Measurements from ENCODE around the gene PPP2R2D.

The PPP2R2D gene

DNA sequence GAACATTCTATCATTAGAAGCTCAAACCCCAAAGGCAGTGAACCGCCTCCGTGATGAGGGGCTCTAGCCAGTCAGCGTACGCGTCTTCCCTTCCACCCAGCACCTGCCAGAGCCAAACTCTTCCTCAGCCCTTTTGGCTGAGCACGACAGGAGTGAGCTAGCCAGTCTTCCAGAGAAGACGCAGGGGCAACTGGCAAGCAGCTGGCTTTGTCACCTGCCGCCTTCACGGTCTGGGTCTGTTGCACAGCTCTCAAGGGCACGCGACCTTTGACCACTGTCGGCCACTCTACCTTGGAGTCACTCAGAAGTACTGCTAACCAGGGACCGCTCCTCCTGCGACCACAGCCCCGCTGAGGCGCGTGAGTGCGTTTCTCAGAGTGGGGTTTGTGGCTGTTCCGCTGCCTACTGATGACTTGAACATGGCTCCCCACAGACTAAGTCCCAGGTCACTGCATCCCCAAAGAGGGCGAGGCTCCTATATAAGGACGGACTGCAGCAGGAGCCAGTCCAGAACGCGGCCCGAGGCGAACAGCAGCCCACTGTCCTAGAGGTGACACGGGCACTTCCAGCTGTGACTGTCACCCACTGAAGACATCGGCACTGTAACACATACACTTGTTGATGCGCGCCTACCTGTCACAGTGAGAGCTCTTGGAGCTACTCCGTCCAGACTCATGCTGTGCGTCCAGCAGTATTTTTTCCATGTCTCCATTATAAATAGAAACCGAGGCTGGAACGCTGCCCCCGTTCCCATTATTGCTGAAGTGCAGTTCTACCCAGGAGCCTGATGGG lies 72.5 kb downstream of the PPP2R2D start:
- H3K27ac ChIP-seq, result no peak overlapping the region
- TF ChIP-seq, protein P1, sequence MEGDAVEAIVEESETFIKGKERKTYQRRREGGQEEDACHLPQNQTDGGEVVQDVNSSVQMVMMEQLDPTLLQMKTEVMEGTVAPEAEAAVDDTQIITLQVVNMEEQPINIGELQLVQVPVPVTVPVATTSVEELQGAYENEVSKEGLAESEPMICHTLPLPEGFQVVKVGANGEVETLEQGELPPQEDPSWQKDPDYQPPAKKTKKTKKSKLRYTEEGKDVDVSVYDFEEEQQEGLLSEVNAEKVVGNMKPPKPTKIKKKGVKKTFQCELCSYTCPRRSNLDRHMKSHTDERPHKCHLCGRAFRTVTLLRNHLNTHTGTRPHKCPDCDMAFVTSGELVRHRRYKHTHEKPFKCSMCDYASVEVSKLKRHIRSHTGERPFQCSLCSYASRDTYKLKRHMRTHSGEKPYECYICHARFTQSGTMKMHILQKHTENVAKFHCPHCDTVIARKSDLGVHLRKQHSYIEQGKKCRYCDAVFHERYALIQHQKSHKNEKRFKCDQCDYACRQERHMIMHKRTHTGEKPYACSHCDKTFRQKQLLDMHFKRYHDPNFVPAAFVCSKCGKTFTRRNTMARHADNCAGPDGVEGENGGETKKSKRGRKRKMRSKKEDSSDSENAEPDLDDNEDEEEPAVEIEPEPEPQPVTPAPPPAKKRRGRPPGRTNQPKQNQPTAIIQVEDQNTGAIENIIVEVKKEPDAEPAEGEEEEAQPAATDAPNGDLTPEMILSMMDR (IDR thresholded peaks at IDR 0.05), result no peak
- TF ChIP-seq ZFX (IDR thresholded peaks at IDR 0.05; ENCODE audit: borderline replicate concordance), result no peak

DNA sequence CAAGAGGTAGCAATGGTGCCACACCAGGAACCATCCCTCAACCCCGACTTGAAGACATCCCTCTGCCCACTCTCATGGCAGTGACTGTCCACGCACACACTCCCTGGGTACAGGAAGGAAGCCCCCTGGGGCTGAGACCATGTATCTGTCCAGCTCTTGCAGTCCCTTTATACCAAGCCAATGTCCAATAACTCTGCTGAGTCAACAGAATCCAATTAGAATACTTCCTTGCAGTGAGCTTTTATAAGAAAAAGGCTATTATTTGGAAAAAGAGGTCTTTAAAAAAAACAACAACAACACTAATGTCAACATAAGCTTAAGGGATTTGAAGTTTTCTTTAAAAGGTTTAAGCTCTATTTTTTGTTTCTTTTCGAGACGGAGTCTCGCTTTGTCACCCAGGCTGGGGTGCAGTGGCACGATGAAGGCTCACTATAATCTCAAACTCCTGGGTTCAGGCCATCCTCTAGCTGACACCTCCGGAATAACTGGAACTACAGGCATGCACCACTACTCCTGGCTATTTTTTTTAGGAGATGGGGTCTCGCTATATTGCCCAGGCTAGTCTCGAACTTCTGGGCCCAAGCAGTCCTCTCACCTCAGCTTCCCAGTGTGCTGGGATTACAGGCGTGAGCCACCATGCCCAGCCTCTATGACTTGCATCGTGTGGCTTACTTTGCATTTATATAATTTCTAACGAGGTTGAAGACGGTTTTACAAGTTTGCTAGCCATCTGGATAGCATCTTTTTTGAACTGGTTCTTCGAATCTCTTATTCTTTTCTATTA lies 73.4 kb downstream of the PPP2R2D start:
- H3K27ac ChIP-seq, result no peak overlapping the region
- no peak for TF ChIP-seq ZFX (IDR thresholded peaks at IDR 0.05; ENCODE audit: borderline replicate concordance)
- TF ChIP-seq, protein P1 (IDR thresholded peaks at IDR 0.05), result no peak

DNA sequence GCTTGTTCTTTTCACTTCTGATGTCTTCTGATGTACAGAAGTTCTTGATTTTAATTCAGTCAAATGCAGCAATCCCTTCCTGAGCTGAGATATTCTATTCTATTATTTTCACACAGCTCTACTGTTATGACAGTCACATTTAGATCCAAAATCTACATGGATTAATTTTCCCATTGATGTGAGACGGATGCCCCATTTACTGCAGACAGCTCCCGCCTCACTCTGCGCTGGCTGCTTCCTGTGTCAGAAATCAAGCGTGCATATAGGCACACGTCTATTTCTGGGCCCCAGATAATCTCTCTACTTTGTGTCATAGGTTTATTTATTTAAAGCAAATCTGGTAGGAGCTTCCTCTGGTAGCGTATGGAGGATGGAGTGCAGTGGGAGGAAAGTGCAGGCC lies 74.2 kb downstream of the PPP2R2D start:
- TF ChIP-seq ZFX (IDR thresholded peaks at IDR 0.05; ENCODE audit: borderline replicate concordance), result no peak
- no peak overlapping the region for H3K27ac ChIP-seq

DNA sequence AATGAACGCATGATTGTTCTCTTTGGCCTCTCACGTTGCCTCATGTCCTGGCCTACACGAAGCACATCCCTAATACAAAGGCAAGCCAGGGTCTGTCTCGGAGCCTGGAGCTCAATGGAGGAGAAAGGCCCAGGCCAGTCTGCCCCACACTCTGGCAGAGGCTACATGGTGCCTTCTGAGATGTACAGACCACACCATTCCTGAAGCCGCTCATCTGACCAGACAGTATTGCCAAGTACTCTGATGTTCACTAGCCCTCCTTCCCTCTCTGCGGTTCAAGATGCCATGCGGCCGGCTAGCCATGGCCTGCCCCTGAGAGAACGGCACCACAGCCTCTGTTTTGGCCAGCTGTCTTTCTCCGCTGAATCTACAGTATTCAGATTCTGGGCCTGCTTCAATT lies 75.0 kb downstream of the PPP2R2D start:
- no peak overlapping the region for H3K27ac ChIP-seq
- TF ChIP-seq, protein P1 (IDR thresholded peaks at IDR 0.05), result no peak
- TF ChIP-seq ZFX (IDR thresholded peaks at IDR 0.05; ENCODE audit: borderline replicate concordance), result no peak

DNA sequence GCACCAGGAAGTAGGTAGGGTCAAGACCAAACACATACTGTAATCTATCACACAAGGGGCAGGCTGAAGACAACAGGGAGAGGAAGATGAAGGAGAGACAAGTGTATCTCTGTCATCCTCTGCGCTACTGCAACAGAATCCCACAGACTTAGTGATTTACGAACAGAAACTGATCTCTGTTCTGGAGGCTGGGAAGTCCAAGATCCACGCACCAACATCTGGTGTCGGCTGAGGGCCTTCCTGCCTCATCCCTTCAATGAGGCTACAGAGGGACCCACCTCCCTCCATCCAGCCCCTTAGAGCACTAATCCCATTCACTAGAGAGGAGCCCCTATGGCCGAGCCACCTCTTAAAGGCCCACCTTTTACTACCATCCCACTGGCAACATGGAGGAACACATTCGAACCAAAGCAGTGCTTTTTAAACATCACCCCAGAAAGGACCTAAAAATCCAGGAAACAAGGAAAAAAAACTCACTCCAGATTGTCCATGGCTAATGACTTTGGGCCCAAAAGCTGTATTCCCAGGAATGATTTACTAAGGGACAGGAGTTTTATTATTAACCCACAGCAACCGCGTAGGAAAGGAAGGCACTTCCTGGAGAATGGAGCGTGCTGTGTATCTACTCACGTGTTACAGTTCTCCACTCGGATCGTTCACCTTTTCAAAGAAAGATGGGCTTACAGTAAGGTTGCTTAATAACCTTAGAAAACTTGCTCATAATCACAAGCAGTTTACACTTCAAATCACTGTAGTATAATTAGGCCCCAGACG lies 76.7 kb downstream of the PPP2R2D start:
- no peak overlapping the region for H3K27ac ChIP-seq
- TF ChIP-seq, protein P1 (IDR thresholded peaks at IDR 0.05), result no peak
- TF ChIP-seq ZFX (IDR thresholded peaks at IDR 0.05; ENCODE audit: borderline replicate concordance), result no peak

DNA sequence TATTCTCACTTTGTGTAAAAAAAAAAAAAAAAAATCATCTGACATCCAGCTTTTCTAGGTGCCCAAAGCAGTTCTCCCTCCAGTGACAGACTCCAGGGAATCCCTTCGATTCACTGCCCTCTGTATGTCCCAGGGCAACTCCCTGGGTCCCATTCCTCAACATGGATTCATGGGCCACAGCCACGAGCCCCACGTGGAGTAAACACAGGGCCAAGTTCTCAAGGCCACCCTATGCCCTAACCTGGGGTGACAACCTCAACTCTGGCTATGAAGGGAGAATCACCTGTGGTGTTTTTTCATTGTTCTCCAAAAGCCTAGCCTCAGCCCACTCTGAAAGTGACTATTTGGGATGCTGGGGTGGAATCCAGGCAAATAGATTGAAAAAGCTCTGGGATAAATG lies 77.6 kb downstream of the PPP2R2D start:
- no peak overlapping the region for H3K27ac ChIP-seq
- TF ChIP-seq, protein P1 (IDR thresholded peaks at IDR 0.05), result no peak
- no peak for TF ChIP-seq ZFX (IDR thresholded peaks at IDR 0.05; ENCODE audit: borderline replicate concordance)

DNA sequence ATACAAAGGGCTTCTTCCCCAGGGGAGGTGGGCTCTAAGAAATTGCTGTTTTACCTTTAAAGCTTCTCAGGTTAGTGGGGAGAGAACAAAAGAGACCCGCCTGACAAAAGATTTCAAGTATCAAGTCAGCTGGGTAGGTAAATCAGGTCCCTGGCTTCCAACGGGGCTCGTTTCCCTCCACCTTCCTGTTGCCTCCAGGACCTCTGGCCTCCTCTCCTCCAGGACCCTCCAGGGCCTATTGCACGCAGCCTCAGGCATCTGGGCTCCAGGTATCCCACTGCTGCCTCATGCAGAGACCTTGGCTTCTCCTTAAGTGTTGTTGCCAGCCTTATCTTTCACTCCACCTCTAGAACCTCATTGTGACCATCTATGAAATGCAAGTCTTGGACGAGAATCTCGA lies 78.0 kb downstream of the PPP2R2D start:
- no peak overlapping the region for H3K27ac ChIP-seq

More for the DNA sequence above, 78.0 kb downstream of the PPP2R2D start:
- TF ChIP-seq, protein P1 (IDR thresholded peaks at IDR 0.05), result no peak
- TF ChIP-seq ZFX (IDR thresholded peaks at IDR 0.05; ENCODE audit: borderline replicate concordance), result no peak

All from 22Rv1 (cell line).